ENCODE data around the gene CAST.

Gene CAST

GRCh38 chr5:96745844-96746531, 83.8 kb downstream of the CAST start:
- 85 to 90% methylated on average over 3 to 4 of the region's 5 CpGs for WGBS, 2 experiments (ENCODE audit: insufficient coverage in 2 of 2)
- Histone ChIP-seq H3K36me3 (ENCODE audit: control insufficient read depth, insufficient read depth, low read length) (peaks cover 77% of the 10 kb centered on the region), H3K4me1 (ENCODE audit: control insufficient read depth, insufficient read depth, low read length, poor library complexity, severe bottlenecking) (peaks cover 6% of the 10 kb centered on the region), H3K9me3 (ENCODE audit: control insufficient read depth, low read length) (no peaks in the 10 kb centered on the region), H3K27ac (ENCODE audit: low read depth, low read length, severe bottlenecking) (no peak overlapping the region), H3K4me3 (ENCODE audit: extremely low read depth, insufficient read depth, low read length, poor library complexity, severe bottlenecking) (no peak overlapping the region)

GRCh38 chr5:96747720-96748119, 85.5 kb downstream of the CAST start:
- WGBS, 2 experiments (ENCODE audit: insufficient coverage in 2 of 2) = 94 to 100% methylated on average over 2 of the region's 3 CpGs
- Histone ChIP-seq H3K36me3 (ENCODE audit: control insufficient read depth, insufficient read depth, low read length) (peaks cover 69% of the 10 kb centered on the region), H3K27ac (ENCODE audit: low read depth, low read length, severe bottlenecking) (no peak overlapping the region)

GRCh38 chr5:96750110-96750822, 88.1 kb downstream of the CAST start:
- Histone ChIP-seq H3K4me1 (ENCODE audit: control insufficient read depth, insufficient read depth, low read length, poor library complexity, severe bottlenecking) (no peaks in the 10 kb centered on the region), H3K4me3 (ENCODE audit: extremely low read depth, insufficient read depth, low read length, poor library complexity, severe bottlenecking) (no peak overlapping the region), H3K27ac (ENCODE audit: low read depth, low read length, severe bottlenecking) (no peak overlapping the region), H3K9me3 (ENCODE audit: control insufficient read depth, low read length) (no peaks in the 10 kb centered on the region), H3K36me3 (ENCODE audit: control insufficient read depth, insufficient read depth, low read length) (peaks cover 66% of the 10 kb centered on the region)
- WGBS, 2 experiments (ENCODE audit: insufficient coverage in 2 of 2) = 83 to 100% methylated on average over 2 to 4 of the region's 6 CpGs

More at GRCh38 chr5:96747720-96748119, 85.5 kb downstream of the CAST start:
- no peaks in the 10 kb centered on the region for H3K9me3 ChIP-seq (ENCODE audit: control insufficient read depth, low read length)
- H3K4me3 ChIP-seq (ENCODE audit: extremely low read depth, insufficient read depth, low read length, poor library complexity, severe bottlenecking) = no peak overlapping the region
- peaks cover 6% of the 10 kb centered on the region for H3K4me1 ChIP-seq (ENCODE audit: control insufficient read depth, insufficient read depth, low read length, poor library complexity, severe bottlenecking)

GRCh38 chr5:96751203-96752169, 89.3 kb downstream of the CAST start:
- no peaks in the 10 kb centered on the region for H3K4me1 ChIP-seq (ENCODE audit: control insufficient read depth, insufficient read depth, low read length, poor library complexity, severe bottlenecking)
- H3K27ac ChIP-seq (ENCODE audit: low read depth, low read length, severe bottlenecking) = no peak overlapping the region
- H3K36me3 ChIP-seq (ENCODE audit: control insufficient read depth, insufficient read depth, low read length) = peaks cover 65% of the 10 kb centered on the region
- no peaks in the 10 kb centered on the region for H3K9me3 ChIP-seq (ENCODE audit: control insufficient read depth, low read length)
- H3K4me3 ChIP-seq (ENCODE audit: extremely low read depth, insufficient read depth, low read length, poor library complexity, severe bottlenecking) = no peak overlapping the region
- WGBS, 2 experiments (ENCODE audit: insufficient coverage in 2 of 2) = 76 to 78% methylated on average over 3 to 6 of the region's 6 CpGs

GRCh38 chr5:96752341-96753016, 90.3 kb downstream of the CAST start:
- H3K9me3 ChIP-seq (ENCODE audit: control insufficient read depth, low read length) = no peaks in the 10 kb centered on the region
- H3K4me1 ChIP-seq (ENCODE audit: control insufficient read depth, insufficient read depth, low read length, poor library complexity, severe bottlenecking) = no peaks in the 10 kb centered on the region
- H3K27ac ChIP-seq (ENCODE audit: low read depth, low read length, severe bottlenecking) = no peak overlapping the region
- no peak overlapping the region for H3K4me3 ChIP-seq (ENCODE audit: extremely low read depth, insufficient read depth, low read length, poor library complexity, severe bottlenecking)
- H3K36me3 ChIP-seq (ENCODE audit: control insufficient read depth, insufficient read depth, low read length) = peaks cover 69% of the 10 kb centered on the region

- peaks cover 69% of the 10 kb centered on the region for H3K36me3 ChIP-seq (ENCODE audit: control insufficient read depth, insufficient read depth, low read length)
- 91 to 96% methylated on average over 3 to 4 of the region's 4 CpGs for WGBS, 2 experiments (ENCODE audit: insufficient coverage in 2 of 2)
Measured at GRCh38 chr5:96753017-96753397, 90.8 kb downstream of the CAST start.

GRCh38 chr5:96753848-96754247, 91.7 kb downstream of the CAST start:
- Histone ChIP-seq H3K27ac (ENCODE audit: low read depth, low read length, severe bottlenecking) (no peak overlapping the region), H3K9me3 (ENCODE audit: control insufficient read depth, low read length) (no peaks in the 10 kb centered on the region), H3K36me3 (ENCODE audit: control insufficient read depth, insufficient read depth, low read length) (peaks cover 63% of the 10 kb centered on the region), H3K4me3 (ENCODE audit: extremely low read depth, insufficient read depth, low read length, poor library complexity, severe bottlenecking) (no peak overlapping the region), H3K4me1 (ENCODE audit: control insufficient read depth, insufficient read depth, low read length, poor library complexity, severe bottlenecking) (no peaks in the 10 kb centered on the region)
- no CpG with 5 or more reads among the region's 4 CpGs for WGBS, 2 experiments (ENCODE audit: insufficient coverage in 2 of 2)

More at GRCh38 chr5:96753017-96753397, 90.8 kb downstream of the CAST start:
- Histone ChIP-seq H3K4me1 (ENCODE audit: control insufficient read depth, insufficient read depth, low read length, poor library complexity, severe bottlenecking) (no peaks in the 10 kb centered on the region), H3K4me3 (ENCODE audit: extremely low read depth, insufficient read depth, low read length, poor library complexity, severe bottlenecking) (no peak overlapping the region), H3K9me3 (ENCODE audit: control insufficient read depth, low read length) (no peaks in the 10 kb centered on the region), H3K27ac (ENCODE audit: low read depth, low read length, severe bottlenecking) (no peak overlapping the region)

- Histone ChIP-seq H3K9me3 (ENCODE audit: control insufficient read depth, low read length) (no peaks in the 10 kb centered on the region), H3K4me3 (ENCODE audit: extremely low read depth, insufficient read depth, low read length, poor library complexity, severe bottlenecking) (no peak overlapping the region), H3K4me1 (ENCODE audit: control insufficient read depth, insufficient read depth, low read length, poor library complexity, severe bottlenecking) (no peaks in the 10 kb centered on the region), H3K27ac (ENCODE audit: low read depth, low read length, severe bottlenecking) (no peak overlapping the region), H3K36me3 (ENCODE audit: control insufficient read depth, insufficient read depth, low read length) (peaks cover 49% of the 10 kb centered on the region)
- WGBS, 2 experiments (ENCODE audit: insufficient coverage in 2 of 2) = 79 to 88% methylated on average over 2 to 5 of the region's 5 CpGs
Measured at GRCh38 chr5:96755851-96756250, 93.7 kb downstream of the CAST start.

- WGBS, 2 experiments (ENCODE audit: insufficient coverage in 2 of 2) = no CpG with 5 or more reads among the region's 3 CpGs
- Histone ChIP-seq H3K27ac (ENCODE audit: low read depth, low read length, severe bottlenecking) (peak overlapping the region; percentile 51), H3K36me3 (ENCODE audit: control insufficient read depth, insufficient read depth, low read length) (peaks cover 44% of the 10 kb centered on the region), H3K4me3 (ENCODE audit: extremely low read depth, insufficient read depth, low read length, poor library complexity, severe bottlenecking) (no peak overlapping the region), H3K9me3 (ENCODE audit: control insufficient read depth, low read length) (no peaks in the 10 kb centered on the region), H3K4me1 (ENCODE audit: control insufficient read depth, insufficient read depth, low read length, poor library complexity, severe bottlenecking) (no peaks in the 10 kb centered on the region)
Measured at GRCh38 chr5:96756985-96757384, 94.8 kb downstream of the CAST start.

GRCh38 chr5:96758621-96759020, 96.4 kb downstream of the CAST start:
- H3K9me3 ChIP-seq (ENCODE audit: control insufficient read depth, low read length) = no peaks in the 10 kb centered on the region
- H3K27ac ChIP-seq (ENCODE audit: low read depth, low read length, severe bottlenecking) = no peak overlapping the region
- no peaks in the 10 kb centered on the region for H3K4me1 ChIP-seq (ENCODE audit: control insufficient read depth, insufficient read depth, low read length, poor library complexity, severe bottlenecking)
- peaks cover 47% of the 10 kb centered on the region for H3K36me3 ChIP-seq (ENCODE audit: control insufficient read depth, insufficient read depth, low read length)
- no peak overlapping the region for H3K4me3 ChIP-seq (ENCODE audit: extremely low read depth, insufficient read depth, low read length, poor library complexity, severe bottlenecking)
- WGBS, 2 experiments (ENCODE audit: insufficient coverage in 2 of 2) = no CpG with 5 or more reads among the region's 4 CpGs

Measured in mesodermal cell (in vitro differentiated cells).